Adrenal gland (tissue), 12 donors: ENCODE data around the gene LRRC61. TPM values are rescaled to one million over a fixed set of nuclear protein-coding genes. Genes with fewer than 3 reads are reported as not detected.
"Not testable (repeated sequence)": the region's sequence is repeated elsewhere in the genome, so short reads cannot be mapped to it uniquely, and the experiment has no call there.

Experiments
- DNase-seq, 7 donors: peaks; one replicate each; pipeline ENCODE4 v3.0.0-alpha.2; 2019 to 2020
- H3K27ac ChIP-seq, 5 donors: fragments of 200-600 bp; sonication (generic) in 4 of 5; 1 replicate in 3 of 5; 2 replicates in 2 of 5; pipeline versions ENCODE4 v1.5.1 to v1.8.0; 2016 to 2020; ENCODE audit warnings: mild to moderate bottlenecking in 1 of 5
- H3K27me3 ChIP-seq: fragments of 200-600 bp; 2 replicates; pipeline ENCODE4 v1.8.0; 2021
- H3K36me3 ChIP-seq, 2 donors: fragments of 200-600 bp; replicated peaks in 1 of 2; 1 replicate in 1 of 2; 2 replicates in 1 of 2; pipeline versions ENCODE4 v1.5.1 to v1.8.0; 2018 to 2022
- H3K4me1 ChIP-seq, 2 donors: fragments of 200-600 bp; replicated peaks in 1 of 2; 1 replicate in 1 of 2; 2 replicates in 1 of 2; pipeline versions ENCODE4 v1.5.1 to v1.8.0; 2018 to 2021
- H3K4me3 ChIP-seq, 4 donors: fragments of 200-600 bp; sonication (generic) in 3 of 4; one replicate each; pipeline ENCODE4 v1.5.1; 2016 to 2018
- H3K9me3 ChIP-seq, 3 donors: fragments of 200-600 bp; sonication (generic) in 1 of 3; replicated peaks in 1 of 3; 1 replicate in 2 of 3; 2 replicates in 1 of 3; pipeline versions ENCODE4 v1.5.1 to v1.8.0; 2016 to 2021
- CTCF ChIP-seq, 6 experiments: fragments of 450-650 bp in 4 of 6; fragments of 200-600 bp in 2 of 6; sonication (generic) in 1 of 6; IDR thresholded peaks; 1 replicate in 5 of 6; 2 replicates in 1 of 6; pipeline versions ENCODE4 v1.5.1 to v1.8.0; 2016 to 2021; ENCODE audit warnings: antibody characterized with exemption in 6 of 6, mild to moderate bottlenecking in 2 of 6, moderate library complexity in 1 of 6
- WGBS, 4 donors: extraction: QIAGEN DNeasy Blood & Tissue Kit in 2 of 4; methylation state at CpG; one replicate each; pipeline versions ENCODE4 v1.1.5 to v1.1.7; 2013 to 2017; 5-methylcytosine and 5-hydroxymethylcytosine counted together
- intact Hi-C, 2 donors: fragments of 100-400 bp; cut with DNase I; formaldehyde crosslinking; loops; one replicate each; pipeline versions ENCODE4 v1.14.1 to v1.15.0; 2022 to 2023
- polyA plus RNA-seq, 3 donors: library from polyadenylated mRNA; stranded (reverse); fragments of 200-250 nt in 2 of 3; fragments of 350-450 nt in 1 of 3; fragmentation: Illumina TruSeq in 1 of 3; extraction: RNeasy Lipid Tissue Mini Kit (QIAGEN cat#74804) in 1 of 3; gene quantifications; one replicate each; pipeline ENCODE4 v1.2.3, GENCODE V29; 2013 to 2014
- total RNA-seq, 9 donors: library from RNA; depleted of rRNA in 4 of 9; stranded (reverse); fragments of >200 nt in 4 of 9; fragments of 120-200 nt in 1 of 9; fragmentation: NEBNext Ultra II Directional in 1 of 9; extraction: Animal tissue kit (Norgen Biotek cat#: 25700) in 1 of 9; gene quantifications; one replicate each; pipeline versions ENCODE4 v1.1.0 to v1.2.4, GENCODE V29; 2013 to 2023
- donor health status: healthy with polysubstance abuse.
- donor health status: Bipolar disorder and iron deficiency.
- donor health status: DM: yes; HTN: yes; CAD: no.
- donor health status: DM: no; HTN: no; CAD: no.
- donor health status: DM: no; HTN: no; CAD: no.
- donor health status: DM: yes; HTN: yes; CAD: no.

The LRRC61 gene
- total and polyA plus RNA-seq, 12 donors, result 8.6 to 1,435 (median 176) TPM

GRCh38 chr7:150285849-150286754, 37.1 kb upstream of the LRRC61 start:
- H3K4me3 ChIP-seq, H3K4me1 ChIP-seq, H3K36me3 ChIP-seq, H3K9me3 ChIP-seq, intact Hi-C loops, H3K27ac ChIP-seq, H3K27me3 ChIP-seq: not testable (repeated sequence)
- WGBS, 4 donors, result 19 to 36% (median 27%) methylated on average over 14 to 16 of the region's 16 CpGs
- TF ChIP-seq CTCF (IDR thresholded peaks at IDR 0.05), result peak; percentile 20 to 90 (median 76)
- DNase-seq, result peak in 4 of 7 donors; percentile 23 to 72 (median 46)

- H3K27ac ChIP-seq, H3K27me3 ChIP-seq, H3K4me1 ChIP-seq, H3K36me3 ChIP-seq, H3K9me3 ChIP-seq, DNase-seq, intact Hi-C loops, H3K4me3 ChIP-seq: not testable (repeated sequence)
- WGBS, 4 donors, result 80 to 84% methylated on average over 7 of the region's 7 CpGs; no CpG with 5 or more reads in 2 of the 4 donors
These were observed 35.3 kb upstream of the LRRC61 start for GRCh38 chr7:150287815-150288214.

GRCh38 chr7:150288816-150289215, 34.3 kb upstream of the LRRC61 start:
- intact Hi-C loops, H3K9me3 ChIP-seq, H3K4me1 ChIP-seq, H3K36me3 ChIP-seq, H3K4me3 ChIP-seq, H3K27me3 ChIP-seq, H3K27ac ChIP-seq: not testable (repeated sequence)
- WGBS, 4 donors, result 90 to 94% (median 93%) methylated on average over 2 to 5 of the region's 6 CpGs
- peak in 1 of 7 donors; percentile 5 for DNase-seq

- H3K4me1 ChIP-seq, H3K36me3 ChIP-seq, DNase-seq, intact Hi-C loops, H3K27ac ChIP-seq, H3K27me3 ChIP-seq, H3K9me3 ChIP-seq, H3K4me3 ChIP-seq: not testable (repeated sequence)
- 71 to 77% (median 74%) methylated on average over 2 to 6 of the region's 6 CpGs for WGBS, 4 donors
These were observed 32.8 kb upstream of the LRRC61 start for GRCh38 chr7:150290317-150290716.

- H3K4me1 ChIP-seq, H3K36me3 ChIP-seq, intact Hi-C loops, H3K27me3 ChIP-seq, DNase-seq, H3K4me3 ChIP-seq, H3K9me3 ChIP-seq, H3K27ac ChIP-seq: not testable (repeated sequence)
- WGBS, 4 donors, result 92 to 98% (median 97%) methylated on average over 8 of the region's 8 CpGs
These were observed 28.1 kb upstream of the LRRC61 start for GRCh38 chr7:150295027-150295426.

- 40 to 82% (median 63%) methylated on average over 1 to 3 of the region's 8 CpGs for WGBS, 4 donors
- H3K9me3 ChIP-seq, H3K36me3 ChIP-seq, H3K27me3 ChIP-seq, intact Hi-C loops, DNase-seq, H3K4me1 ChIP-seq, H3K27ac ChIP-seq, H3K4me3 ChIP-seq: not testable (repeated sequence)
These were observed 27.5 kb upstream of the LRRC61 start for GRCh38 chr7:150295614-150296013.

- H3K4me3 ChIP-seq, H3K36me3 ChIP-seq, H3K9me3 ChIP-seq, H3K27ac ChIP-seq, intact Hi-C loops, DNase-seq, H3K27me3 ChIP-seq, H3K4me1 ChIP-seq: not testable (repeated sequence)
- 59 to 70% (median 64%) methylated on average over 8 to 9 of the region's 10 CpGs for WGBS, 4 donors
These were observed 26.4 kb upstream of the LRRC61 start for GRCh38 chr7:150296802-150297201.

- not testable (repeated sequence) for DNase-seq, H3K36me3 ChIP-seq
These were observed 25.2 kb upstream of the LRRC61 start for GRCh38 chr7:150297978-150298377.

GRCh38 chr7:150302908-150303310, 20.2 kb upstream of the LRRC61 start:
- WGBS, 4 donors, result 47 to 52% (median 49%) methylated on average over 1 of the region's 1 CpG
- intact Hi-C loops, H3K36me3 ChIP-seq: not testable (repeated sequence)

More at GRCh38 chr7:150297978-150298377, 25.2 kb upstream of the LRRC61 start:
- H3K4me1 ChIP-seq, H3K9me3 ChIP-seq, intact Hi-C loops, H3K27me3 ChIP-seq, H3K4me3 ChIP-seq, H3K27ac ChIP-seq: not testable (repeated sequence)

GRCh38 chr7:150304499-150305258, 18.5 kb upstream of the LRRC61 start:
- H3K36me3 ChIP-seq, intact Hi-C loops, H3K4me3 ChIP-seq, H3K27me3 ChIP-seq, H3K4me1 ChIP-seq, H3K9me3 ChIP-seq: not testable (repeated sequence)
- 66 to 91% (median 79%) methylated on average over 3 to 8 of the region's 8 CpGs for WGBS, 4 donors
- peak overlapping the region in 1 of 5 donors; percentile 29 for H3K27ac ChIP-seq
- peak in 1 of 7 donors; percentile 4 for DNase-seq

More at GRCh38 chr7:150302908-150303310, 20.2 kb upstream of the LRRC61 start:
- not testable (repeated sequence) for H3K4me1 ChIP-seq, H3K9me3 ChIP-seq, H3K4me3 ChIP-seq, H3K27ac ChIP-seq, H3K27me3 ChIP-seq
- DNase-seq, result peak in 1 of 7 donors; percentile 3
